WTC11 (cell line): ENCODE measurements around the gene TMEM40. TPM values are rescaled to one million over a fixed set of nuclear protein-coding genes. Genes with fewer than 3 reads are reported as not detected.

ENCODE experiments used
- ATF1 ChIP-seq: sonication (generic); formaldehyde crosslinking; IDR thresholded peaks from 2 replicates; pipeline ENCODE4 v1.8.1; 2023; ENCODE audit warnings: mild to moderate bottlenecking, moderate library complexity, missing genetic modification reagents
- CREB1 ChIP-seq: sonication (generic); formaldehyde crosslinking; IDR thresholded peaks from 2 replicates; pipeline ENCODE4 v1.8.0; 2023; ENCODE audit warnings: mild to moderate bottlenecking, missing genetic modification reagents
- ELF4 ChIP-seq: sonication (generic); formaldehyde crosslinking; IDR thresholded peaks from 2 replicates; pipeline ENCODE4 v1.8.1; 2022; ENCODE audit warnings: low read depth, mild to moderate bottlenecking, moderate library complexity, missing genetic modification reagents
- HMGA2 ChIP-seq: fragments of 250-450 bp; sonication (Bioruptor Pico); IDR thresholded peaks from 2 replicates; pipeline ENCODE4 v1.4.0; 2021; ENCODE audit warnings: mild to moderate bottlenecking, moderate library complexity
- IRF2 ChIP-seq: sonication (generic); formaldehyde crosslinking; IDR thresholded peaks from 2 replicates; pipeline ENCODE4 v1.8.0; 2022; ENCODE audit warnings: low read depth, missing genetic modification reagents, borderline replicate concordance
- NFYB ChIP-seq: sonication (generic); formaldehyde crosslinking; conservative IDR thresholded peaks from 2 replicates; pipeline ENCODE4 v1.8.0; 2022; ENCODE audit warnings: low read depth, missing genetic modification reagents
- NR1H2 ChIP-seq: sonication (generic); formaldehyde crosslinking; IDR thresholded peaks from 2 replicates; pipeline ENCODE4 v1.9.0; 2021; ENCODE audit warnings: mild to moderate bottlenecking, moderate library complexity, missing genetic modification reagents
- PRRX2 ChIP-seq: fragments of 250-450 bp; sonication (Bioruptor Pico); IDR thresholded peaks from 2 replicates; pipeline ENCODE4 v1.8.0; 2021; ENCODE audit warnings: mild to moderate bottlenecking
- RORB ChIP-seq: fragments of 250-450 bp; sonication (Bioruptor Pico); IDR thresholded peaks from 2 replicates; pipeline ENCODE4 v1.9.0; 2021; ENCODE audit warnings: mild to moderate bottlenecking
- SMAD3 ChIP-seq: sonication (generic); formaldehyde crosslinking; IDR thresholded peaks from 2 replicates; pipeline ENCODE4 v1.8.0; 2022; ENCODE audit warnings: missing genetic modification reagents, mild to moderate bottlenecking, borderline replicate concordance
- SMAD4 ChIP-seq: sonication (generic); formaldehyde crosslinking; IDR thresholded peaks from 2 replicates; pipeline ENCODE4 v1.8.0; 2022; ENCODE audit warnings: mild to moderate bottlenecking, missing genetic modification reagents
- TEAD1 ChIP-seq: sonication (generic); formaldehyde crosslinking; IDR thresholded peaks from 2 replicates; pipeline ENCODE4 v1.8.0; 2022; ENCODE audit warnings: mild to moderate bottlenecking, missing genetic modification reagents
- ZBTB21 ChIP-seq: sonication (generic); formaldehyde crosslinking; IDR thresholded peaks from 2 replicates; pipeline ENCODE4 v1.8.1; 2023; ENCODE audit warnings: mild to moderate bottlenecking, missing genetic modification reagents, borderline replicate concordance
- ZNF263 ChIP-seq: sonication (generic); formaldehyde crosslinking; IDR thresholded peaks from 2 replicates; pipeline ENCODE4 v1.8.1; 2022; ENCODE audit warnings: low read depth, mild to moderate bottlenecking, moderate library complexity, missing genetic modification reagents
- ZNF416 ChIP-seq: fragments of 250-450 bp; sonication (Bioruptor Pico); IDR thresholded peaks from 2 replicates; pipeline ENCODE4 v1.9.0; 2021; ENCODE audit warnings: mild to moderate bottlenecking, inconsistent platforms
- total RNA-seq: library from RNA; stranded (reverse); gene quantifications from 3 replicates; pipeline ENCODE4 v1.2.3, GENCODE V29; 2021
- TF ChIP-seq, protein P1 (sequence below): sonication (generic); formaldehyde crosslinking; IDR thresholded peaks from 2 replicates; pipeline ENCODE4 v1.8.1; 2023; ENCODE audit warnings: mild to moderate bottlenecking, moderate library complexity, missing genetic modification reagents
- TF ChIP-seq, protein P2 (sequence below): fragments of 250-450 bp; sonication (Bioruptor Pico); IDR thresholded peaks from 2 replicates; pipeline ENCODE4 v1.8.0; 2021; ENCODE audit warnings: mild to moderate bottlenecking
- TF ChIP-seq, protein P3 (sequence below): sonication (generic); formaldehyde crosslinking; IDR thresholded peaks from 2 replicates; pipeline ENCODE4 v1.8.1; 2023; ENCODE audit warnings: mild to moderate bottlenecking, missing genetic modification reagents, moderate library complexity
- TF ChIP-seq, protein P4 (sequence below): sonication (generic); formaldehyde crosslinking; conservative IDR thresholded peaks from 2 replicates; pipeline ENCODE4 v1.8.1; 2022; ENCODE audit warnings: mild to moderate bottlenecking, missing genetic modification reagents
- TF ChIP-seq, protein P5 (sequence below): sonication (generic); formaldehyde crosslinking; IDR thresholded peaks from 2 replicates; pipeline ENCODE4 v1.8.0; 2023; ENCODE audit warnings: mild to moderate bottlenecking, missing genetic modification reagents
- TF ChIP-seq, protein P6 (sequence below): sonication (generic); formaldehyde crosslinking; IDR thresholded peaks from 2 replicates; pipeline ENCODE4 v1.8.1; 2023; ENCODE audit warnings: mild to moderate bottlenecking, missing genetic modification reagents
- TF ChIP-seq, protein P7 (sequence below): sonication (generic); formaldehyde crosslinking; IDR thresholded peaks from 2 replicates; pipeline ENCODE4 v1.8.0; 2023; ENCODE audit warnings: missing genetic modification reagents
- TF ChIP-seq, protein P8 (sequence below): fragments of 250-450 bp; sonication (Bioruptor Pico); IDR thresholded peaks from 2 replicates; pipeline ENCODE4 v1.9.0; 2021; ENCODE audit warnings: mild to moderate bottlenecking, borderline replicate concordance

Gene TMEM40
- total RNA-seq, 1 experiment from 2014 or later: 0.17 TPM

DNA sequence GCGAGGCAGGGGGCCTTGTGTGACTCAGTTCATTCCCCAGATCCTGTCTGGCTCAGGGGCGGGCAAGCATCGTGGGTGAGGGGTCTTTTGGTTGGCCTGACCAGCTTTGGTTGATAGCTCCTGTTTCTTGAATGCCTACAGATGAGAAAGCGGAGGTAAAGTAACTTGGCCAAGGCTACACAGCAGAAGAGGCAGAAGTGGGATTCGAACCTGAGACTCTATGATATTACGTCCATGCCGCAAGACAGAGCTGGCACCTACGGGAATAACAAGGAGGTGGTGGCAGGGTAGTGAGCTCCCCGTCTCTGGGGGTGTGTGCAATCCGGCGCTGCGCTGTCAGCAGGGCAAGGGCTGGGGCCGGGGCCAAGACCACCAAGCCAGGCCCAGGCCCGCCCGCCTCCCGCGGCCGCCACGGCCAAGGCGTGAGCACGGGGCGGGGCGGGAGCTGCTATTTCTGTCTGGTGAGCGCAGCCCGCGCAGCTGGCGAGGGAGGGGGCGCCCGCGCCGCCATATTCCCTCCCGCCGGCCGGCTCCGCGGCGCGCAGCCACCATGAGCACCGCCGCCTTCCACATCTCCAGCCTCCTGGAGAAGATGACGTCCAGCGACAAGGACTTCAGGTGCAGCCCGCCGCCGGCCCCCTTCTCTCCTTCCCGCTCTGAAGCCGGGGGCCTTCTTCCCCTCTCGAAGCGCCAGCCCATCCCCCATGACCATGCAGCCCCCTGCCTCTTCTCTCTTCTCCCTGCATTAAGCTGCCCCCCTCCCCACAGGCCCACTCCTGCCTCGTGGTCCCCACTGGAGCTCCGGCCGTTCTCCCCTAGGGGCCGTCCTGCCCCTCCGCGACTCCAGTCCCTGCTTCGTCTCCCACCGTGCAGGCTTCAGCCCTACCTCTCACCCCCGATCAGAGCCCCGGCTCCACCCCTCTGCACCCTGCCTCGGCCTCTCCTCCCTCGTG, 37.4 kb upstream of the TMEM40 start, which contains the start of gene CAND2 (continued):
- TF ChIP-seq, protein P1, sequence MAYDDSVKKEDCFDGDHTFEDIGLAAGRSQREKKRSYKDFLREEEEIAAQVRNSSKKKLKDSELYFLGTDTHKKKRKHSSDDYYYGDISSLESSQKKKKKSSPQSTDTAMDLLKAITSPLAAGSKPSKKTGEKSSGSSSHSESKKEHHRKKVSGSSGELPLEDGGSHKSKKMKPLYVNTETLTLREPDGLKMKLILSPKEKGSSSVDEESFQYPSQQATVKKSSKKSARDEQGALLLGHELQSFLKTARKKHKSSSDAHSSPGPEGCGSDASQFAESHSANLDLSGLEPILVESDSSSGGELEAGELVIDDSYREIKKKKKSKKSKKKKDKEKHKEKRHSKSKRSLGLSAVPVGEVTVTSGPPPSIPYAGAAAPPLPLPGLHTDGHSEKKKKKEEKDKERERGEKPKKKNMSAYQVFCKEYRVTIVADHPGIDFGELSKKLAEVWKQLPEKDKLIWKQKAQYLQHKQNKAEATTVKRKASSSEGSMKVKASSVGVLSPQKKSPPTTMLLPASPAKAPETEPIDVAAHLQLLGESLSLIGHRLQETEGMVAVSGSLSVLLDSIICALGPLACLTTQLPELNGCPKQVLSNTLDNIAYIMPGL (CRISPR knock-in tag): peak; percentile 66; the same call in 1 of the 2 replicates
- TF ChIP-seq, protein P2, sequence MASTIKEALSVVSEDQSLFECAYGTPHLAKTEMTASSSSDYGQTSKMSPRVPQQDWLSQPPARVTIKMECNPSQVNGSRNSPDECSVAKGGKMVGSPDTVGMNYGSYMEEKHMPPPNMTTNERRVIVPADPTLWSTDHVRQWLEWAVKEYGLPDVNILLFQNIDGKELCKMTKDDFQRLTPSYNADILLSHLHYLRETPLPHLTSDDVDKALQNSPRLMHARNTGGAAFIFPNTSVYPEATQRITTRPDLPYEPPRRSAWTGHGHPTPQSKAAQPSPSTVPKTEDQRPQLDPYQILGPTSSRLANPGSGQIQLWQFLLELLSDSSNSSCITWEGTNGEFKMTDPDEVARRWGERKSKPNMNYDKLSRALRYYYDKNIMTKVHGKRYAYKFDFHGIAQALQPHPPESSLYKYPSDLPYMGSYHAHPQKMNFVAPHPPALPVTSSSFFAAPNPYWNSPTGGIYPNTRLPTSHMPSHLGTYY (CRISPR knock-in tag): no peak
- TF ChIP-seq, protein P3, sequence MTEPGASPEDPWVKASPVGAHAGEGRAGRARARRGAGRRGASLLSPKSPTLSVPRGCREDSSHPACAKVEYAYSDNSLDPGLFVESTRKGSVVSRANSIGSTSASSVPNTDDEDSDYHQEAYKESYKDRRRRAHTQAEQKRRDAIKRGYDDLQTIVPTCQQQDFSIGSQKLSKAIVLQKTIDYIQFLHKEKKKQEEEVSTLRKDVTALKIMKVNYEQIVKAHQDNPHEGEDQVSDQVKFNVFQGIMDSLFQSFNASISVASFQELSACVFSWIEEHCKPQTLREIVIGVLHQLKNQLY: no peak
- TF ChIP-seq PRRX2 (no peak), ELF4 (no peak), ZBTB21 (CRISPR knock-in tag) (no peak), ZNF416 (no peak), CREB1 (CRISPR knock-in tag) (no peak), SMAD3 (CRISPR knock-in tag) (no peak), IRF2 (CRISPR knock-in tag) (no peak), RORB (no peak), ZNF263 (CRISPR knock-in tag) (no peak), NFYB (CRISPR knock-in tag) (no peak), ATF1 (CRISPR knock-in tag) (no peak), SMAD4 (CRISPR knock-in tag) (no peak), NR1H2 (CRISPR knock-in tag) (no peak), HMGA2 (CRISPR knock-in tag) (no peak), TEAD1 (no peak)
- TF ChIP-seq, protein P4, sequence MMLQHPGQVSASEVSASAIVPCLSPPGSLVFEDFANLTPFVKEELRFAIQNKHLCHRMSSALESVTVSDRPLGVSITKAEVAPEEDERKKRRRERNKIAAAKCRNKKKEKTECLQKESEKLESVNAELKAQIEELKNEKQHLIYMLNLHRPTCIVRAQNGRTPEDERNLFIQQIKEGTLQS: no peak
- TF ChIP-seq, protein P5, sequence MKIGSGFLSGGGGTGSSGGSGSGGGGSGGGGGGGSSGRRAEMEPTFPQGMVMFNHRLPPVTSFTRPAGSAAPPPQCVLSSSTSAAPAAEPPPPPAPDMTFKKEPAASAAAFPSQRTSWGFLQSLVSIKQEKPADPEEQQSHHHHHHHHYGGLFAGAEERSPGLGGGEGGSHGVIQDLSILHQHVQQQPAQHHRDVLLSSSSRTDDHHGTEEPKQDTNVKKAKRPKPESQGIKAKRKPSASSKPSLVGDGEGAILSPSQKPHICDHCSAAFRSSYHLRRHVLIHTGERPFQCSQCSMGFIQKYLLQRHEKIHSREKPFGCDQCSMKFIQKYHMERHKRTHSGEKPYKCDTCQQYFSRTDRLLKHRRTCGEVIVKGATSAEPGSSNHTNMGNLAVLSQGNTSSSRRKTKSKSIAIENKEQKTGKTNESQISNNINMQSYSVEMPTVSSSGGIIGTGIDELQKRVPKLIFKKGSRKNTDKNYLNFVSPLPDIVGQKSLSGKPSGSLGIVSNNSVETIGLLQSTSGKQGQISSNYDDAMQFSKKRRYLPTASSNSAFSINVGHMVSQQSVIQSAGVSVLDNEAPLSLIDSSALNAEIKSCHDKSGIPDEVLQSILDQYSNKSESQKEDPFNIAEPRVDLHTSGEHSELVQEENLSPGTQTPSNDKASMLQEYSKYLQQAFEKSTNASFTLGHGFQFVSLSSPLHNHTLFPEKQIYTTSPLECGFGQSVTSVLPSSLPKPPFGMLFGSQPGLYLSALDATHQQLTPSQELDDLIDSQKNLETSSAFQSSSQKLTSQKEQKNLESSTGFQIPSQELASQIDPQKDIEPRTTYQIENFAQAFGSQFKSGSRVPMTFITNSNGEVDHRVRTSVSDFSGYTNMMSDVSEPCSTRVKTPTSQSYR (CRISPR knock-in tag): no peak
- TF ChIP-seq, protein P6, sequence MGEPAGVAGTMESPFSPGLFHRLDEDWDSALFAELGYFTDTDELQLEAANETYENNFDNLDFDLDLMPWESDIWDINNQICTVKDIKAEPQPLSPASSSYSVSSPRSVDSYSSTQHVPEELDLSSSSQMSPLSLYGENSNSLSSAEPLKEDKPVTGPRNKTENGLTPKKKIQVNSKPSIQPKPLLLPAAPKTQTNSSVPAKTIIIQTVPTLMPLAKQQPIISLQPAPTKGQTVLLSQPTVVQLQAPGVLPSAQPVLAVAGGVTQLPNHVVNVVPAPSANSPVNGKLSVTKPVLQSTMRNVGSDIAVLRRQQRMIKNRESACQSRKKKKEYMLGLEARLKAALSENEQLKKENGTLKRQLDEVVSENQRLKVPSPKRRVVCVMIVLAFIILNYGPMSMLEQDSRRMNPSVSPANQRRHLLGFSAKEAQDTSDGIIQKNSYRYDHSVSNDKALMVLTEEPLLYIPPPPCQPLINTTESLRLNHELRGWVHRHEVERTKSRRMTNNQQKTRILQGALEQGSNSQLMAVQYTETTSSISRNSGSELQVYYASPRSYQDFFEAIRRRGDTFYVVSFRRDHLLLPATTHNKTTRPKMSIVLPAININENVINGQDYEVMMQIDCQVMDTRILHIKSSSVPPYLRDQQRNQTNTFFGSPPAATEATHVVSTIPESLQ (CRISPR knock-in tag): no peak
- TF ChIP-seq, protein P7, sequence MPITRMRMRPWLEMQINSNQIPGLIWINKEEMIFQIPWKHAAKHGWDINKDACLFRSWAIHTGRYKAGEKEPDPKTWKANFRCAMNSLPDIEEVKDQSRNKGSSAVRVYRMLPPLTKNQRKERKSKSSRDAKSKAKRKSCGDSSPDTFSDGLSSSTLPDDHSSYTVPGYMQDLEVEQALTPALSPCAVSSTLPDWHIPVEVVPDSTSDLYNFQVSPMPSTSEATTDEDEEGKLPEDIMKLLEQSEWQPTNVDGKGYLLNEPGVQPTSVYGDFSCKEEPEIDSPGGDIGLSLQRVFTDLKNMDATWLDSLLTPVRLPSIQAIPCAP (CRISPR knock-in tag): no peak
- TF ChIP-seq, protein P8, sequence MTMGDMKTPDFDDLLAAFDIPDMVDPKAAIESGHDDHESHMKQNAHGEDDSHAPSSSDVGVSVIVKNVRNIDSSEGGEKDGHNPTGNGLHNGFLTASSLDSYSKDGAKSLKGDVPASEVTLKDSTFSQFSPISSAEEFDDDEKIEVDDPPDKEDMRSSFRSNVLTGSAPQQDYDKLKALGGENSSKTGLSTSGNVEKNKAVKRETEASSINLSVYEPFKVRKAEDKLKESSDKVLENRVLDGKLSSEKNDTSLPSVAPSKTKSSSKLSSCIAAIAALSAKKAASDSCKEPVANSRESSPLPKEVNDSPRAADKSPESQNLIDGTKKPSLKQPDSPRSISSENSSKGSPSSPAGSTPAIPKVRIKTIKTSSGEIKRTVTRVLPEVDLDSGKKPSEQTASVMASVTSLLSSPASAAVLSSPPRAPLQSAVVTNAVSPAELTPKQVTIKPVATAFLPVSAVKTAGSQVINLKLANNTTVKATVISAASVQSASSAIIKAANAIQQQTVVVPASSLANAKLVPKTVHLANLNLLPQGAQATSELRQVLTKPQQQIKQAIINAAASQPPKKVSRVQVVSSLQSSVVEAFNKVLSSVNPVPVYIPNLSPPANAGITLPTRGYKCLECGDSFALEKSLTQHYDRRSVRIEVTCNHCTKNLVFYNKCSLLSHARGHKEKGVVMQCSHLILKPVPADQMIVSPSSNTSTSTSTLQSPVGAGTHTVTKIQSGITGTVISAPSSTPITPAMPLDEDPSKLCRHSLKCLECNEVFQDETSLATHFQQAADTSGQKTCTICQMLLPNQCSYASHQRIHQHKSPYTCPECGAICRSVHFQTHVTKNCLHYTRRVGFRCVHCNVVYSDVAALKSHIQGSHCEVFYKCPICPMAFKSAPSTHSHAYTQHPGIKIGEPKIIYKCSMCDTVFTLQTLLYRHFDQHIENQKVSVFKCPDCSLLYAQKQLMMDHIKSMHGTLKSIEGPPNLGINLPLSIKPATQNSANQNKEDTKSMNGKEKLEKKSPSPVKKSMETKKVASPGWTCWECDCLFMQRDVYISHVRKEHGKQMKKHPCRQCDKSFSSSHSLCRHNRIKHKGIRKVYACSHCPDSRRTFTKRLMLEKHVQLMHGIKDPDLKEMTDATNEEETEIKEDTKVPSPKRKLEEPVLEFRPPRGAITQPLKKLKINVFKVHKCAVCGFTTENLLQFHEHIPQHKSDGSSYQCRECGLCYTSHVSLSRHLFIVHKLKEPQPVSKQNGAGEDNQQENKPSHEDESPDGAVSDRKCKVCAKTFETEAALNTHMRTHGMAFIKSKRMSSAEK (CRISPR knock-in tag): no peak
